HUES48 (cell line): ENCODE measurements around the gene LDB2.

ENCODE experiments used
- H3K27ac ChIP-seq: one replicate; pipeline ENCODE4 v1.7.0; 2013; ENCODE audit warnings: low read depth, low read length, inconsistent platforms
- H3K27me3 ChIP-seq: 2 replicates; pipeline ENCODE4 v1.6.1; 2013; ENCODE audit warnings: mild to moderate bottlenecking, low read length; ENCODE audit not compliant: control insufficient read depth, insufficient read depth
- H3K36me3 ChIP-seq: 2 replicates; pipeline ENCODE4 v1.6.1; 2013; ENCODE audit warnings: low read length; ENCODE audit not compliant: control insufficient read depth, insufficient read depth
- H3K4me1 ChIP-seq: 2 replicates; pipeline ENCODE4 v1.6.1; 2013; ENCODE audit warnings: mild to moderate bottlenecking, low read length; ENCODE audit not compliant: control insufficient read depth, insufficient read depth
- H3K4me3 ChIP-seq: 2 replicates; pipeline ENCODE4 v1.5.1; 2013; ENCODE audit warnings: mild to moderate bottlenecking, low read depth, low read length
- H3K9ac ChIP-seq: 2 replicates; pipeline ENCODE4 v1.6.1; 2013; ENCODE audit warnings: mild to moderate bottlenecking, low read depth, low read length, moderate library complexity
- H3K9me3 ChIP-seq: 2 replicates; pipeline ENCODE4 v1.6.1; 2013; ENCODE audit warnings: low read length; ENCODE audit not compliant: control insufficient read depth, insufficient read depth

LDB2 gene

DNA sequence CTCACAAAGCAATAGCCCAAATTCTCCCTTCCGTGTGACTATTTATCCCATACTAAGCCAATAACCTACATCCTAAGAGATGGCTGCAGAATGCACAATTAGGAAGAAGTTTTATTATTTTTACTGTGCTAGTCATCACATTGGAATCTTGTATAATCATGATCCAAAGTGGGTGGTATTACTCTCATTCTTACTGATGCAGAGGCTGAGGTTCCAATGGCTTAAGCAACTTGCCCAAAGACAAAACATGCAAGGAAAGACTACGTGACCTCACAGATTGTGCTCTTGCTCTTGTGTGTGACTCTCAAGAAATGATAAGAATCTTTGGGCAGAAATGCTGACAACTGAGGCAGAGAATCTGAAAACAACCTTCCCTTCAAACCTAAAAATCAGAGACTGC is 212.2 kb downstream of the LDB2 start:
- no peak overlapping the region for H3K4me3 ChIP-seq
- no peak overlapping the region for H3K27ac ChIP-seq
- peaks cover 15% of the 10 kb centered on the region; the same call in 1 of the 2 replicates for H3K4me1 ChIP-seq
- no peaks in the 10 kb centered on the region for H3K27me3 ChIP-seq
- no peaks in the 10 kb centered on the region for H3K9me3 ChIP-seq
- H3K9ac ChIP-seq = no peak overlapping the region
- H3K36me3 ChIP-seq = no peaks in the 10 kb centered on the region

DNA sequence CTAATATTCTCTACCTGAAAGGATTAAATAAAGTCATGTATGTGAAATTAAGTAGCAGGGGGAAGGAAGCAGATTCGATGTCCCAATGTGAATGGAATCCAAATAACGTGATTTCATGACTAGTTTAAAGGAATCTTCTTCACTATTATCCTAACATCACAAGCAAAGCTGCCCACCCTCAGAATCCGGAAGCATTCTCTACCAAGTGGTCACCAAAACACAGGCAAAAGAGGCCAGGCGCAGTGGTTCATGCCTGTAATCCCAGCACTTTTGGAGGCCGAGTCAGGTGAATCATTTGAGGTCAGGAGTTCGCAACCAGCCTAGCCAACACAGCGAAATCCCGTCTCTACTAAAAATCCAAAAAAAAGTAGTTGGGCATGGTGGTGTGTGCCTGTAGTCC is 212.9 kb downstream of the LDB2 start:
- Histone ChIP-seq H3K4me1 (peaks cover 15% of the 10 kb centered on the region; the same call in 1 of the 2 replicates), H3K36me3 (no peaks in the 10 kb centered on the region), H3K9me3 (no peaks in the 10 kb centered on the region), H3K27me3 (no peaks in the 10 kb centered on the region), H3K27ac (no peak overlapping the region), H3K4me3 (no peak overlapping the region), H3K9ac (no peak overlapping the region)

DNA sequence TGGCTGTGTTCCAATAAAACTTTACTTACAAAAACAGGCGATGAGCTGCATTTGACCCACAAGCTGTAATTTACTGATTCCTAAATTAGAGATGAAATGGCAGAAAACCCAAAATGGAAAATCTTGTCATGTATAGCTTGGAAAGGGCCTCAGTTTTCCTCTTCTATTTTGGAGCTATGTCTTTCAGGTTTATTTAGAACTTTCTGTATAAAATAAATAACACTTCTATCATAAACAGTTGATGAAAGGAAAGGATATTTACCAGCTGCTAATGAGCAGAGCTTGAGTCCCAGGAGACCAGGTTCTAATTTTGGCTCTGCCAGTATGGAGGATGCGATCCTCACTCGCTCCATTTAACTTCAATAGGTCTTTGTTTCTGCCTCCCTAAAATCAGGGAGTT is 213.5 kb downstream of the LDB2 start:
- no peak overlapping the region for H3K27ac ChIP-seq
- H3K9me3 ChIP-seq = no peaks in the 10 kb centered on the region
- H3K36me3 ChIP-seq = no peaks in the 10 kb centered on the region
- H3K27me3 ChIP-seq = no peaks in the 10 kb centered on the region
- no peak overlapping the region for H3K4me3 ChIP-seq
- H3K9ac ChIP-seq = no peak overlapping the region
- peaks cover 15% of the 10 kb centered on the region; the same call in 1 of the 2 replicates for H3K4me1 ChIP-seq

DNA sequence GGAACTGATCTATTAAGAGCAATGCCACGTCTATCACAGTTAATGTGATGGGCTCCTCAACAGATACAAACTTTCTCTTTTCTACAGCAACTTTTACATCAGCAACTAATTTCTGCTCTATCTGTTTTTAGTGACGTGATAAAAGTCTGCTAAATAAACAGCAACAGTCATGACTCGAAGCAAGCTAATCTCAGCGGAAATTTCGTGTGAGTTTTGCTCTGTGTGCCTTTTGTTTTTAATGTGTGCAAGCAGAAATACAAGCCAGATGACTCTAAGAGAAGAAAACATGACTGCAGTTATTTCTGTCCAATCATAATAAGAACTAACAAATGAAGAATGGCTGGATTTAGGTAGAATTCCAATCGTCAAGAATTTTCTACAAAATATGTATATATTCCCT is 214.3 kb downstream of the LDB2 start:
- H3K36me3 ChIP-seq = no peaks in the 10 kb centered on the region
- H3K9me3 ChIP-seq = no peaks in the 10 kb centered on the region
- H3K4me3 ChIP-seq = no peak overlapping the region
- no peak overlapping the region for H3K9ac ChIP-seq
- no peak overlapping the region for H3K27ac ChIP-seq
- H3K4me1 ChIP-seq = peaks cover 12% of the 10 kb centered on the region; the same call in 1 of the 2 replicates
- no peaks in the 10 kb centered on the region for H3K27me3 ChIP-seq

DNA sequence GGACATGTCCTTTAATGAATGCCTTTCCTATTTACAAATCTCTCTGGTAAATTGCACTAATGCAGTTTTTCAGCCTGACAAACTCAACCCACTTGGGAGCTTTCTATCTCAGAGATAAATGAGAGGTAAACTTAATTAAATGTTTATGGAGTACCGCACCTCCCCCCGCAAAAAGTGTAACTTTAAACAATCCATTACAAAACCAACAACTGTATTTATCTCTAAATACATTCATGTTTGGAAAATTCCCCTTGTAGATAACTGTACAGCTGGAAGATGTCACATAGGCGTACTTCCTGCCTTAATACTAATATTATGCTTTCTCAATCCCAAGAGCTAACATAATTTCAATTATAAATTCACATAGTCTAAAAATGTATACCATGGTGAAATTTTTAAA is 215.5 kb downstream of the LDB2 start:
- Histone ChIP-seq H3K27ac (no peak overlapping the region), H3K9me3 (no peaks in the 10 kb centered on the region), H3K4me3 (no peak overlapping the region), H3K36me3 (no peaks in the 10 kb centered on the region), H3K4me1 (peaks cover 4% of the 10 kb centered on the region; the same call in 1 of the 2 replicates), H3K27me3 (no peaks in the 10 kb centered on the region), H3K9ac (no peak overlapping the region)

GRCh38 chr4:16677001-16677944 is 221.2 kb downstream of the LDB2 start:
- Histone ChIP-seq H3K4me3 (no peak overlapping the region), H3K4me1 (peaks cover 29% of the 10 kb centered on the region), H3K27me3 (no peaks in the 10 kb centered on the region), H3K9me3 (no peaks in the 10 kb centered on the region), H3K27ac (no peak overlapping the region), H3K36me3 (no peaks in the 10 kb centered on the region), H3K9ac (no peak overlapping the region)

- H3K4me3 ChIP-seq = no peak overlapping the region
Observed at GRCh38 chr4:16676230-16676770, 222.1 kb downstream of the LDB2 start.

GRCh38 chr4:16674082-16674481 is 224.4 kb downstream of the LDB2 start:
- H3K27me3 ChIP-seq = no peaks in the 10 kb centered on the region
- H3K9me3 ChIP-seq = no peaks in the 10 kb centered on the region
- no peak overlapping the region for H3K27ac ChIP-seq
- no peak overlapping the region for H3K9ac ChIP-seq
- H3K4me1 ChIP-seq = peaks cover 30% of the 10 kb centered on the region
- H3K36me3 ChIP-seq = no peaks in the 10 kb centered on the region
- H3K4me3 ChIP-seq = no peak overlapping the region

More at GRCh38 chr4:16676230-16676770, 222.1 kb downstream of the LDB2 start:
- no peaks in the 10 kb centered on the region for H3K9me3 ChIP-seq
- no peaks in the 10 kb centered on the region for H3K36me3 ChIP-seq
- H3K27ac ChIP-seq = no peak overlapping the region
- no peak overlapping the region for H3K9ac ChIP-seq
- H3K4me1 ChIP-seq = peaks cover 30% of the 10 kb centered on the region
- H3K27me3 ChIP-seq = no peaks in the 10 kb centered on the region

- H3K27ac ChIP-seq = no peak overlapping the region
- H3K36me3 ChIP-seq = no peaks in the 10 kb centered on the region
- H3K9ac ChIP-seq = no peak overlapping the region
- no peaks in the 10 kb centered on the region for H3K27me3 ChIP-seq
- H3K4me3 ChIP-seq = no peak overlapping the region
- no peaks in the 10 kb centered on the region for H3K9me3 ChIP-seq
- H3K4me1 ChIP-seq = peaks cover 24% of the 10 kb centered on the region
Observed at GRCh38 chr4:16672421-16672820, 226.0 kb downstream of the LDB2 start.

DNA sequence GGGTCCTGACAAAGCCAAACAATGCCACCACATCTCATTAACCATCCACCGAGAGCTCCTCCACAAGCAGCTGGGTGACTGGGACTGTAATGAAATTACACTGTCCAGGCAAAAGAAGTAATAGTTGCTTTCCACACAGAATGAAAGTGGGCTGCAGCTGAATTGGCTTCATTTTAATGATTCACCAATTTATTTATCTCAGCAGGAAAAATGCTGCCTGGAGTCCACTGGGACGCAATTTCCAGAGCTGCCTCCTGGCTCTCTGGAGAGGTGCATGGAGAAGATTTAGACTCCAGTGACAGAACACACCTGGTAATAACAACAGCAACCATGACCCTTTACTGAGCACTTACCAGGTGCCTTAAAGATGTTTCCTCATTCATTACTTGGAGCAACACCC is 226.7 kb downstream of the LDB2 start:
- H3K27me3 ChIP-seq = no peaks in the 10 kb centered on the region
- peaks cover 18% of the 10 kb centered on the region for H3K4me1 ChIP-seq
- H3K4me3 ChIP-seq = no peak overlapping the region
- no peaks in the 10 kb centered on the region for H3K36me3 ChIP-seq
- no peak overlapping the region for H3K9ac ChIP-seq
- no peak overlapping the region for H3K27ac ChIP-seq
- no peaks in the 10 kb centered on the region for H3K9me3 ChIP-seq

DNA sequence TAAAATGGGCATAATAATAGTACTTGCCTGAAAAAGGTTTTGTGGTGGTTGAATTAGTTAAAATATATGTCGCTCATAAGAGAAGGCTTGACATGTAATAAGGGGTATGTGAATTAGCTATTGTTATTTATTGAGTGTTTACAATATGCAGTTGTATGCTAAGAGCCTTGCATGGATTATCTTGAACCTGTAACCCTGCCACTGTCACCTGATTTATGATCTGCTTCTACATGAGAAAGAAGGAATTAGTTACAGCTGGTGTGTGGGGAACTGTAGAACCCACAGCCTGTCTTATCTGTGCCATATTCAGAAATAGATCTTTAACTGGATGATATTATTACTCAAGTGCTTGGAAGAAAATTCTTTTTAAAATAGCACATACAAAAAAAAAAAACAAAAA is 227.7 kb downstream of the LDB2 start:
- Histone ChIP-seq H3K27me3 (no peaks in the 10 kb centered on the region), H3K9me3 (no peaks in the 10 kb centered on the region), H3K4me3 (no peak overlapping the region), H3K9ac (no peak overlapping the region), H3K36me3 (no peaks in the 10 kb centered on the region), H3K4me1 (peaks cover 18% of the 10 kb centered on the region), H3K27ac (no peak overlapping the region)
